GM18502 (cell line): Measurements from ENCODE around the gene OGFOD1.

Source experiments
- ATAC-seq: cut with Tn5 transposase; IDR thresholded peaks from one replicate; pipeline ENCODE4 v1.9.1; 2021; ENCODE audit warnings: mild to moderate bottlenecking; ENCODE audit not compliant: unreplicated experiment, poor library complexity

Gene OGFOD1

DNA sequence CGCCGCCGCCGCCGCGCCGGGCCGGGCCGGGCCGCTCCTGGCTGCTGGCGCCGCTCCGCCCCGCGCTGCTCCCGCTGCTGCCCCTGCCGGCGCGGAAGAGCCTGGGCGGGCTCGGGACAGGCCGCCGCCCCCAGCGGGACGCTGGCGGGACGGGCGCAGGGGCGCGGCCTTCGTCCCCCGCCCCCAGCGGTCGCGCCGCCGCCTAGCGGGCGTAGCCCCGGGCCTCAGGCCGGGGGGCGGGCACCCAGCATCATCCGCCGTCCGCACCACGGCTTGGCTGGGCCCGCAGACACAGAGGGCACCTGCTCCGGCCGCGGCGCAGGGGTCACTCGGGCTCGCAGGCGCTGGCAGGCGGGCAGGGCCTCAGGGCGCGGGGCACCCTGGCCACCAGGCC is 25.9 kb upstream of the OGFOD1 start, which contains the start of gene AMFR:
Gene AMFR (minus strand): TSS at position 107 of the 394 bp plus-strand sequence. CDS start 218 bp downstream, outside the sequence.
- peak; percentile 81 for ATAC-seq

DNA sequence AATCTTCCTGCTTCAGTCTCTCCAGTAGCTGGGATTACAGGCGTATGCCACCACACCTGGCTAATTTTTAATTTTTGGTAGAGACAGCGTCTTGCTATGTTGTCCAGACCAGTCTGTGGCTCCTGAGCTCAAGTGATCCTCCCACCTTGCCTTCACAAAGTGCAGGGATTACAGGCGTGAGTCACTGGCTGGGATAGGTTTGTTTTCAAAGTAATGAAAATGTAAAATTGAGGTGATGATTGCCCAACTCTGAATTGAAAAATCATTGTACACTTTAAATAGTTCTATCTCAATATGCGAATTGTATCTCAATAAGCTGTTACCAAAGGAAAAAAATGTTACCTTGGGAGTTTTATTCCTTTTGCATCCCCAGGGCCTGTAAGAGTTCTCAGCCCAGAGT is 24.8 kb upstream of the OGFOD1 start:
- ATAC-seq, result no peak

GRCh38 chr16:56428091-56428490 is 23.3 kb upstream of the OGFOD1 start:
- no peak for ATAC-seq

GRCh38 chr16:56436258-56436657 is 15.1 kb upstream of the OGFOD1 start:
- no peak for ATAC-seq

GRCh38 chr16:56438038-56438437 is 13.3 kb upstream of the OGFOD1 start:
- no peak for ATAC-seq

GRCh38 chr16:56447286-56447685 is 4.1 kb upstream of the OGFOD1 start:
- no peak for ATAC-seq

- no peak for ATAC-seq
Measured at GRCh38 chr16:56448005-56448404, 3.3 kb upstream of the OGFOD1 start.

GRCh38 chr16:56450275-56450985 is 924 bp upstream of the OGFOD1 start:
- peak; percentile 26 for ATAC-seq

DNA sequence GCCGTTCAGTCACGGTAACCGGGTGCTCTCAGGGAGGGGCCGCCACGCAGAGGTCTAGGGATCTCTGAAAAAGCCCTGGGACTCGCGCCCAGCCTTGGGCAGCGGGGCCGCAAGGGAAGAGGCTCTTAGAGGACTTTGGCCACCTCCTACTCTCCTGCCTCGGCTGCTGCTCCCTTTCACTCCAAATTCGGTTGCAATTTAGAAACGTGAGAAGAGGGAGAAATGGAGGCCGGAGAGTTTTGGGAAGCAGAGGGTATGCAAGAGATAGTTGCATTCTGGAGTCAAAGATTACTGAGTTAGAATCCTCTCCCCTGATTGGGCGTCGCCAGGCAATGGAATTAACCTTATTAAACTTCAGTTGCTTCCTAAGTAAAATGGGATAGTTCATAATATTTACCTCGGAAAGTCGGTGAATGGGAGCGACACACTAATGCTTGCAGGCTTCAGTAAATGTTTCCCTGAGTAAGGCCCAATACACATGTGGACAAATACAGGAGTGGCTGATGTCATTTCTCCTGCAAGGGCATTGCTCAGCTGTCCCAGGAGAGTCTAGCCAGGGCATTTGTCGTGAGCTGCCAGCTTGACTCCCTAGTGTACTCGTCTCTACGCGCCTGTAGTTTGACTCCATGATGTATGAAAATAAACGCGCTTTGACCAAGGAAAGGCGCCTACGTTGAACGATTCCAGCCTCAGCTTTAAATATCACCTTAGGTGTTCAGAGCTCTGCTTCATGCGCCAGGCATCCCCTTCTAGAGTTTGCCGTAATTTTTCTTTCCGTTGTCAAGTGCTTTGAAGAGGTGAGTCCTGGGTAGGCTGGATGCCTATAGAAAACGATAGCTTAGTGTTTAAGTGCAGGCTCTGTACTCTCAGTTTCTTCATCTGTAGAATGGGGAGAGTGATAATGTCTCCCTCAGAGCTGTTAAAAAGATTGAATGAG is 667 bp downstream of the OGFOD1 start:
- peak; percentile 52 for ATAC-seq

DNA sequence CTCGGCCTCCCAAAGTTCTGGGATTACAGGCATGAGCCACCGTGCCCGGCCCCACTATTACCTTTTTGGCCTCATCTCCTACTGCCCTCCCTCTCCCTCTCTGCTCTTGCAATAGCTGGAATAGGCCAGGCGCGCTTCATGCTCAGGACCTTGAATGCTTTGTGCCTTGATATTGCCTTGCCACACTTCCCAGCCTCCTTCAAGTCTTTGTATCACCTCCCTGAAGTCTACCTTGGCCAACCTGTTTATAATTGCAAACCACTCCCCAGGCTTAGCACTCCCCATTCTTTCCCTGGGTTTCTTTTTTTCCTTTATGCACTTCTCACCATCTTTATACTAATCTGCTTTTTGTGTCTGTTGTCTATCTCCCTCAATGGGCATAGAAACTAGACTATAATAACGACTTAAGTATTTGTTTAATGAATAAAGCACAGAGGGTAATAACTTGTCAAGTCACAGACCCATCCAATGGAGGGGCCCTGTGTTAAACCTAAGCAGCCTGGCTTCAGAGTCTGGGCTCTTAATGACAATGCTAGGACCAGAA is 6.6 kb downstream of the OGFOD1 start:
- no peak for ATAC-seq

DNA sequence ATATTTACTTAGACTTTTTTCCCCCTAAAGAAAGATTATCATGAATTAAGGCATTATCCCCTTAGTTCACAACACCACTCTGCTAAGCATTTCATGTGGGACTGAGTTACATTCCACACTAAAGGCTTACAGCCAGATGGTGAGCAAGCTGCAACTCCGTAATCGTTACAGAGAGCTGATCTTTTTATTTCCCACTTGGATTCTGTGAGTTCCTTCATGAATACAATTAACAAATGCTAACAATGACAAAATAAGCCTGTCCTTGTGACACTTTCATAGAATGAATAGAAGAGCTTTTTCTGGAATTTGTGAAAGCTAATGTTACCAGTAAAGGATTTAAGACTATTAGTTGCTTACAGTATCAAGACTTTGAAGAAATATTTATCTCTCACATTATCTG is 8.7 kb downstream of the OGFOD1 start:
- no peak for ATAC-seq

- ATAC-seq, result no peak
Measured at GRCh38 chr16:56462064-56462796, 10.9 kb downstream of the OGFOD1 start.

DNA sequence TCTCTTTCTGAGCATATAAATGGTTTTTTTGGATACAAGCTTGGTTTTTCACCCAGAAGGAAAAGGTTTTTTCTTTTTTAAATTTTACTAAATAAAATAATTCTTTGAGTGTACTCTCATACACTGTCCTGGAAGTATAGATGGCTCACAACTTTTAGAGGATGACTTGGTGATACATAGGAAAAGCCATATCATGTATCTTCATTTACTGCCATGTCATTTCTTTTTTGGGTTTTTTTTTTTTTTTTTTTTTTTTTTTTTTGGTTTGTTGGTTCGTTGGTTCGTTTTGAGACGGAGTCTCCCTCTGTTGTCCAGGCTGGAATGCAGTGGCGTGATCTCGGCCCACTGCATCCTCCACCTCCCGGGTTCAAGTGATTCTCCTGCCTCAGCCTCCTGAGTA is 11.8 kb downstream of the OGFOD1 start:
- ATAC-seq, result no peak

DNA sequence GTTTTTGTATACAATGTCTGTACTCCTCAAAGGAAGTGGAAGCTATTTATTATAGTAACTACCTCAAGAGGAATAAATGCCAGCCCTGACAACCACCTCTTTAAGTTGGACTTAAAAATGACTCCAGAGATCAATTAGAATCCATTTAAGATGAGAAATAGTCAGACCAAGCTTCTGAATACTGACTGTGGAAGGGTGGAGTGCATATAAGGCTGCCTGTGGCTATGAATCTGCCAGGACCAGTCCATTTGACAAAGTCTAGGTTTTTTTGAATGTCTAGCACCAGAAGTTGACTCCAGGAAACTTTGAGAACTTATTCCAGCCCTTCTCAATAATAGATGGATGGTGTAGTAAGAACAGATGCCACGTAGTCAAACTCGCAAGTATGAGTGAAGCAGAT is 15.0 kb downstream of the OGFOD1 start:
- ATAC-seq, result no peak

DNA sequence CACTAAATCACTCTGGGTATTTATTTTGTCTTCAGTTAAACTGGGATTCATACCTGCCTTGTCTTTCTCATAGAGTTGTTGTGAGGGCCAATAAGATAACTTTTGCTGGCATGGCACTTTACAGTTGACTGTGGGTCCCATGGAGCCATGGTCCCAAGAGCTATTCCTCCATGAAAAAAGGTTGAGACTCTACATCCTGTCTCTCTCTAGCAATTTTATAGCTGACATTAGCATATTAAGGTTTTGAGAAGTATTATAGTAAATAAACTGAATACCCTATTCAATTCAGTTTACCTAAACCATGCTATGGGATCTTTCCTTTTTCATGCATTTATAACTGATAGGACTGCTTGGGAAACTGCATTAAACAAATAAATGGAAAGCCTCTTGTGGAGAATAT is 17.4 kb downstream of the OGFOD1 start:
- ATAC-seq, result no peak

GRCh38 chr16:56469748-56470147 is 18.4 kb downstream of the OGFOD1 start:
- ATAC-seq, result no peak

DNA sequence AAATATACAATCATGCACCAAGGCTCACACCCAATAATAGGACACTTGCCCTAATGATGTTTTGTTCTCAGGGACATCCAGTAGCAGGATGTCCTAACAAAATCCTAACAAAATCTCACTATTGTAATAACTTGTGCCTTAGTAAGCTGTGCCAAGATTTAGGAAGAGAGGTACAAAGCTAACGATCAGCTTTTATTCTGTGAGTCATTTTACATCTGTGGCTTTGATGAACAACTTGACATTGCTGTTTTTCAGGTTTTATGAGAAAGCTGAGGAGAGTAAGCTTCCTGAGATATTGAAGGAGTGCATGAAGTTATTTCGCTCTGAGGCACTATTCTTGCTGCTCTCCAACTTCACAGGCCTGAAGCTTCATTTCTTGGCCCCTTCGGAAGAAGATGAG is 18.9 kb downstream of the OGFOD1 start:
- no peak for ATAC-seq

DNA sequence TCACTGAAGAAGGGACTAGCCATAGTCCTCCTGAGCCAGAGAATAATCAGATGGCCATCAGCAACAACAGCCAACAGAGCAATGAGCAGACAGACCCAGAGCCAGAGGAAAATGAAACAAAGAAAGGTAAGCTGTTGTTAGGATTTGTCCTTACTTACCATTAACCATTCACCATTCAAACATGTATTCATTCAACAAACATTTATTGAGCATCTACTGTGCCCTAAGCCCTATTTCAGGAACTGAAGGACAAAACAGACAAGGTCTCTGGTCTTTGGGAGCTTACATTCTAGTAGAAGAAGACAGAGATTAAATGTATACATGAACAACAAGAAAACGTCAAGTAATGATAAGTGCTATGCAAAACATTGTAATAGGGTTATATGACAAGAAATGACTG is 19.3 kb downstream of the OGFOD1 start:
- no peak for ATAC-seq

GRCh38 chr16:56475201-56475600 is 23.8 kb downstream of the OGFOD1 start:
- no peak for ATAC-seq

DNA sequence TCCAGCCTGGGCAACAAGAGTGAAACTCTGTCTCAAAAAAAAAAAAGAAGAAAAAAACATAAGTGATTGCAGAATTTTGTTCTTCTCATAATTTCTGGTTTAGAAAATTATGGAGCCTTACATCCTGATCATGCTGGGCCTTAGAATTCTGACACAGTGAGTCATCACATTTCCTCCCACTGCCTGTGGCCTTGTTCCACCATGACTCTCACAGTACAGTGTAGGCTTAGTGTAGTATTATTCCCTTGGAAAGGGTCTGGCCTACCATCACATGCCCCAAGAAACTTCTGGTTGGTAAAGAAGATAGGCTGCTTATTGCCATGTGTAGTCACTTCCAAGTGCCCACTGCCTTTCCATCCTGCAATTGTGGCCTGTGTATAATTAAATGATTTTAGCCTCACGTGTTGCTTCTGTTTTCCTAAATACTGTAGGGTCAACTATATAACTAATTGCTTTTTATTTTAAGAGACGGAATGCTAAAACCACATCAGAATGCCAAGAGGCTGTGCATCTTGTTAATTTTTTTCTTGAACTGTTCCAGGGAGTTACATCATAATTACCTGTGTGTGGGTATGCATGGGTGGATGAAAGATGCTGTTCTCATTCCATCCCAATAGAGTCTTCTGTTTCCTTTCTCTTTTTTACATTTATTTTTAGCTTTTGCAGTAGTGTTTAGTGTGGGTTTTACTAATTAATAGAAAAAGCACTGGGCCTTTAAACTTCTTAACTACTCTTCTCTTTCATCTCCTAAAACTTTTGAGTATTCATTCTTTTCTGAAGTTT is 25.9 kb downstream of the OGFOD1 start:
- no peak for ATAC-seq
